ENCODE data around the gene C7orf33. TPM values are rescaled to one million over a fixed set of nuclear protein-coding genes. Genes with fewer than 3 reads are reported as not detected.

The C7orf33 gene
- total RNA-seq, 4 donors from 2014 or later, result not detected

GRCh38 chr7:148626828-148627227, 36.3 kb downstream of the C7orf33 start:
- Histone ChIP-seq H3K36me3 (no peaks in the 10 kb centered on the region), H3K9me3 (no peaks in the 10 kb centered on the region), H3K27me3 (no peaks in the 10 kb centered on the region), H3K27ac (no peak overlapping the region), H3K4me3 (replicated peaks in 1 of 3) (no peak overlapping the region), H3K4me1 (no peaks in the 10 kb centered on the region)
- no peak for DNase-seq
- no peak for TF ChIP-seq POLR2A (IDR thresholded peaks at IDR 0.05)
- intact Hi-C loops (cut with DNase I), result no loop called here
- WGBS, 2 donors, result 90 to 91% methylated on average over 3 of the region's 3 CpGs

DNA sequence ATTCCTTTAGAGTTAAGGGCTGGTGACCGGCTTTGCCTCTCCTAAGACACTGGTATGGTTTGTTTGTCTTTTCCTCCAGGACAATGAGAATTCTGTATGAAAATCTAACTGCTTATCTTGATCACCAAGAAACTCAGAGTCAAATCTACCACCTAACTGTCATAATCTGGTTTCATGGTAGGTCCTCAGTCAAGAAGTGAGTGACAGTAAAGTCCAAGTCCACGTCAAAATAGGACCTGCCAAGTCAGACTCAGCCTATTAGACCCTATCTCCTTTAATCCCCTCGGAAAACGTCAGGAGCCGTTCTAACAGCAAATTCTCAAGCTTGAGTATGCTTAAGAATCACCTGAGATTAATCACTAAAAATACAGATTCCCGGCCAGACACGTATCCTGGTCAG, 37.4 kb downstream of the C7orf33 start:
- WGBS, 2 donors, result 75 to 90% methylated on average over 6 to 7 of the region's 7 CpGs
- no peaks in the 10 kb centered on the region for H3K9me3 ChIP-seq

DNA sequence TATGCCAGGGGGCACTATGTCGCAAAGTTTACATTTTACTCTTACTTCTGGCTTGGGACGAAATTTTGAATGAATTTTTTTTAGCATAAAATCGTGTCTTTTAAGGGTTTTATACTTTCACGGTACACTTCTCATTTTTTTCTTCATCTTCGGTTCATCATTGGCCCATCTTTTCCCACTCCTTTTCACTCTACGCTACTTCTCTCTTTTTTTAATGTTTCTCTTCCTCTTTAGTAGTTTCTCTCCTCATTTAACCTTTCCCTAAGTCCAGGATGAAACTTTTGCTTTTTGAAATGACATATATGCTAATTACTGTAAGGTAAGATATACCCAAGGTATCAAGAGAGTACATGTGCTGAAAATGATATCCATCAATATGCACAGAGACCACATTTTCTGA, 39.5 kb downstream of the C7orf33 start:
- no peak for DNase-seq
- no peaks in the 10 kb centered on the region for H3K9me3 ChIP-seq
- intact Hi-C loops (cut with DNase I), result no loop called here
- WGBS, 2 donors, result 90 to 93% methylated on average over 6 of the region's 6 CpGs
- TF ChIP-seq, protein P1, sequence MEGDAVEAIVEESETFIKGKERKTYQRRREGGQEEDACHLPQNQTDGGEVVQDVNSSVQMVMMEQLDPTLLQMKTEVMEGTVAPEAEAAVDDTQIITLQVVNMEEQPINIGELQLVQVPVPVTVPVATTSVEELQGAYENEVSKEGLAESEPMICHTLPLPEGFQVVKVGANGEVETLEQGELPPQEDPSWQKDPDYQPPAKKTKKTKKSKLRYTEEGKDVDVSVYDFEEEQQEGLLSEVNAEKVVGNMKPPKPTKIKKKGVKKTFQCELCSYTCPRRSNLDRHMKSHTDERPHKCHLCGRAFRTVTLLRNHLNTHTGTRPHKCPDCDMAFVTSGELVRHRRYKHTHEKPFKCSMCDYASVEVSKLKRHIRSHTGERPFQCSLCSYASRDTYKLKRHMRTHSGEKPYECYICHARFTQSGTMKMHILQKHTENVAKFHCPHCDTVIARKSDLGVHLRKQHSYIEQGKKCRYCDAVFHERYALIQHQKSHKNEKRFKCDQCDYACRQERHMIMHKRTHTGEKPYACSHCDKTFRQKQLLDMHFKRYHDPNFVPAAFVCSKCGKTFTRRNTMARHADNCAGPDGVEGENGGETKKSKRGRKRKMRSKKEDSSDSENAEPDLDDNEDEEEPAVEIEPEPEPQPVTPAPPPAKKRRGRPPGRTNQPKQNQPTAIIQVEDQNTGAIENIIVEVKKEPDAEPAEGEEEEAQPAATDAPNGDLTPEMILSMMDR (IDR thresholded peaks at IDR 0.05), result no peak
- no peak for TF ChIP-seq POLR2A (IDR thresholded peaks at IDR 0.05)
- no peaks in the 10 kb centered on the region for H3K27me3 ChIP-seq
- no peaks in the 10 kb centered on the region for H3K36me3 ChIP-seq
- no peak overlapping the region for H3K27ac ChIP-seq
- H3K4me1 ChIP-seq, result no peaks in the 10 kb centered on the region
- no peak overlapping the region for H3K4me3 ChIP-seq (replicated peaks in 1 of 3)

More for the DNA sequence above, 37.4 kb downstream of the C7orf33 start:
- Histone ChIP-seq H3K4me3 (replicated peaks in 1 of 3) (no peak overlapping the region), H3K4me1 (no peaks in the 10 kb centered on the region), H3K27me3 (no peaks in the 10 kb centered on the region), H3K27ac (no peak overlapping the region), H3K36me3 (no peaks in the 10 kb centered on the region)
- intact Hi-C loops (cut with DNase I), result no loop called here
- TF ChIP-seq POLR2A (IDR thresholded peaks at IDR 0.05), result no peak
- TF ChIP-seq, protein P1 (IDR thresholded peaks at IDR 0.05), result no peak
- DNase-seq, result no peak

- WGBS, 2 donors, result 83 to 84% methylated on average over 6 of the region's 6 CpGs
- no peak overlapping the region for H3K27ac ChIP-seq
- no peak overlapping the region for H3K4me3 ChIP-seq (replicated peaks in 1 of 3)
- TF ChIP-seq, protein P1 (IDR thresholded peaks at IDR 0.05), result no peak
- no peaks in the 10 kb centered on the region for H3K9me3 ChIP-seq
- H3K4me1 ChIP-seq, result no peaks in the 10 kb centered on the region
- no peak for DNase-seq
- H3K36me3 ChIP-seq, result no peaks in the 10 kb centered on the region
- intact Hi-C loops (cut with DNase I), result no loop called here
- H3K27me3 ChIP-seq, result no peaks in the 10 kb centered on the region
These were observed 43.2 kb downstream of the C7orf33 start for GRCh38 chr7:148633761-148634160.

GRCh38 chr7:148637094-148637493, 46.5 kb downstream of the C7orf33 start:
- Histone ChIP-seq H3K9me3 (no peaks in the 10 kb centered on the region), H3K27ac (no peak overlapping the region), H3K27me3 (no peaks in the 10 kb centered on the region), H3K4me3 (replicated peaks in 1 of 3) (no peak overlapping the region), H3K4me1 (no peaks in the 10 kb centered on the region), H3K36me3 (no peaks in the 10 kb centered on the region)
- TF ChIP-seq, protein P1 (IDR thresholded peaks at IDR 0.05), result no peak
- TF ChIP-seq POLR2A (IDR thresholded peaks at IDR 0.05), result no peak
- no peak for DNase-seq
- intact Hi-C loops (cut with DNase I), result no loop called here
- WGBS, 2 donors, result 95 to 97% methylated on average over 19 of the region's 19 CpGs

DNA sequence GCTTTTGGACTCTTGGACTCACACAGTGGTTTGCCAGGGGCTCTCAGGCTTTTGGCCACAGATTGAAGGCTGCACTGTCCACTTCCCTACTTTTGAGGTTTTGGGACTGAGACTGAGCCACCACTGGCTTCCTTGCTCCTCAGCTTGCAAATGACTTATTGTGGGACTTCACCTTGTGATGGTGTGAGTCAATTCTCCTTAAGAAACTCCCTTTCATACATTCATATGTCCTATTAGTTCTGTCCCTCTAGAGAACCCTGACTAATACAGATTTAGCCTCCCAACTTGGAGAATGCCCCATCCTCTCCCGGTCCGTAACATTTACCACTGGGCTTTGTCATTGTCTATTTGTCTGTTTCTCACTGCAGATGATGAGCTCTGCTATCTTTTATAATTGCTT, 55.3 kb downstream of the C7orf33 start:
- TF ChIP-seq POLR2A (IDR thresholded peaks at IDR 0.05), result no peak
- TF ChIP-seq, protein P1 (IDR thresholded peaks at IDR 0.05), result no peak
- 95 to 98% methylated on average over 2 of the region's 2 CpGs for WGBS, 2 donors
- no peaks in the 10 kb centered on the region for H3K36me3 ChIP-seq
- no peak overlapping the region for H3K4me3 ChIP-seq (replicated peaks in 1 of 3)
- H3K4me1 ChIP-seq, result no peaks in the 10 kb centered on the region
- no peak for DNase-seq
- H3K27me3 ChIP-seq, result no peaks in the 10 kb centered on the region
- intact Hi-C loops (cut with DNase I), result no loop called here
- no peak overlapping the region for H3K27ac ChIP-seq
- no peaks in the 10 kb centered on the region for H3K9me3 ChIP-seq
